K562 treated with DMSO at 1 percent for 12 hours (cell line): ENCODE results near the gene PSTK. TPM values are rescaled to one million over a fixed set of nuclear protein-coding genes. Genes with fewer than 3 reads are reported as not detected.

Experiments used
- total RNA-seq: library from RNA; unstranded; fragments of 300-600 nt; gene quantifications from 2 replicates; pipeline ENCODE4 v1.2.3, GENCODE V29; 2022; ENCODE audit not compliant: insufficient read depth

Gene PSTK, protein sequence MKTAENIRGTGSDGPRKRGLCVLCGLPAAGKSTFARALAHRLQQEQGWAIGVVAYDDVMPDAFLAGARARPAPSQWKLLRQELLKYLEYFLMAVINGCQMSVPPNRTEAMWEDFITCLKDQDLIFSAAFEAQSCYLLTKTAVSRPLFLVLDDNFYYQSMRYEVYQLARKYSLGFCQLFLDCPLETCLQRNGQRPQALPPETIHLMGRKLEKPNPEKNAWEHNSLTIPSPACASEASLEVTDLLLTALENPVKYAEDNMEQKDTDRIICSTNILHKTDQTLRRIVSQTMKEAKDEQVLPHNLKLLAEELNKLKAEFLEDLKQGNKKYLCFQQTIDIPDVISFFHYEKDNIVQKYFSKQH
- 8.7 and 9.7 TPM in 2 replicates for total RNA-seq

DNA sequence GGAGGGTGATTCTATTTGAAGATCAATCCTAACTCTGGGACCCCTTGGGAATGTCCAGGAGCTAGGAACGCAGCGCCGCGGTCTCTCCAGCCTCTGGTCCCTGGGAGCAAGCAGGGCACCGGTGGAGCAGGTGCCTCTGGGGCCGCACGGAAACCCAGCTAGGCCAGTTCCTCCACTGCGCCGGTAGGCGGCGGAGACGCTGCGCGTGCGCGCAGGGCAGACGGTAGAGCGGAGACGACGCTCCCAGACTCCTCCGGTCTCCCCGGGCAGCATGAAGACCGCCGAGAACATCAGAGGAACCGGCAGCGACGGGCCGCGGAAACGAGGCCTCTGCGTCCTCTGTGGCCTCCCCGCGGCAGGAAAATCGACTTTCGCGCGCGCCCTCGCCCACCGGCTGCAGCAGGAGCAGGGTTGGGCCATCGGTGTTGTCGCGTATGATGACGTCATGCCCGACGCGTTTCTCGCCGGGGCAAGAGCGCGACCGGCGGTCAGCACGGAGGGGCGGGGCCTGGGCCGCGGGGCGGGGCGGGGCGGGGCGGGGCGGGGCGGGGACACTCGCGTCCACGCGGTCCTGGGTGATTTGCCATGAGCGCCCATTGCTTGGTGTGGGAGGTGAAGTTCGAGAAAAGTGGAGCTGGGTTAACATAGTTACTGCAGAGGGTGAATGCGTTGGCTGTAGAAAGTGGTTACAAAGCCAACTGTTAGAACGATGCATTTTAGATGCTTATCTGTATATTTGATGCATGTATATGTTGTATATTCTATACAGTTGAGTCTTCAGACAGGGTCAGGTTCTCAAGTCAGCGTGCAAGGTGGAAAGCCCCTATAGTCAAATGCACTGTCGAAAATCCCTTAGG, at the start of gene PSTK:
TSS of gene PSTK (plus strand) at position 193 of the 857 bp plus-strand sequence. CDS start at position 272, 79 bp downstream.

DNA sequence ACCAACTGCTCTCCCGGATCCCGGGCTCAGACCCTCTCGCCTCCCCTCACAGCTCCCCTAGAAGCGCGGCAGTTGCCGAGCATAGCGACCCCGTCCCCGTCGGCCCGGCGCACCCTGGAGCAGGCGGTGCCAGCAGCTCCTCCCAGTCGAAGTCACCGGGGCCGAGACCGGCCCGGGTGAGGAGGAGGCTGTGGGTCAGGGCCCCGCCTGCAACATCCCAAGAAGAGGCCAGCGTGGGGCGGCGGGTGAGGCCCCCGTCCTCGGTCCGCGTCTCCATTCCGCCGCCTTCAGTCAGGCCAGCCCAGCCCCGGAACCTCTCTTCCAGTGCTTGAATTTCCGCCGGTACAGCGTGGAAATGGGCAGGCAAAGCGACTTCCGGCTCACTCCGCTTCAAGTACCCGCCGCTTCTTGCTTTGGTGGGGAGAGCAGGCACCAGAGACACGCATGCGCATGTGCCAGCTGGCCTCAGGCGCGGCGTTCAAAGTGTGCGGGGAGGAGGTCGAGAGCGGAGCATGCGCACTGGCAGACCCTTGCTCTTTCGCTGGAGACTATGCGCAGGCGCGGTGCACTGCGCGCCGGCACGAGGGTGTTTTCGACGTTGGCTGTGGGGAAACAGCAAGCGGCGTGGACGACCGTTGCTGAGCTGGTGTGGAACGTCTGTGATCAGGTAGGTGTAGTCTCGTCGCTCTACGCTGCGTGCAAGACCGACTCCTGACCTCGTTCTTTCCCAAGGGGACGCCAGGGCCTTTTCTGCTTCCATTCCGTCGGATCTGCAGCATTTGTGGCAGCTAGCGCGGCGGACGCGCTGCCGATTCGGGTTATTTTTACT, 26.1 kb upstream of the PSTK start, which contains the start of gene C10orf88:
TSS of gene C10orf88 (minus strand) at position 326 of the 829 bp plus-strand sequence. CDS start at position 277, 49 bp downstream.

GRCh38 chr10:123008355-123009104, 28.3 kb downstream of the PSTK start, which contains the start of the genes ACADSB and IKZF5:
ACADSB (plus strand) TSS chr10:123009006; CDS start chr10:123009030, 24 bp downstream.
IKZF5 (minus strand) TSS chr10:123008795; CDS start chr10:122998625, 10,170 bp downstream.

Other genes starting within 250 kb of the PSTK start
- 1.0 TPM in 1 of 2 replicates, not detected in the other for gene CUZD1, start 134.5 kb upstream of the PSTK start, total RNA-seq
- gene FAM24B, start 100.8 kb upstream of the PSTK start, total RNA-seq, result 8.0 and 11.3 TPM in 2 replicates
- gene FAM24A, start 69.8 kb upstream of the PSTK start, total RNA-seq, result not detected in 2 replicates
- 2.2 and 5.1 TPM in 2 replicates for gene C10orf88, start 26.2 kb upstream of the PSTK start, total RNA-seq
- gene IKZF5, start 28.4 kb downstream of the PSTK start, total RNA-seq, result 1.5 and 7.7 TPM in 2 replicates
- 0.92 and 4.5 TPM in 2 replicates for gene ACADSB, start 28.6 kb downstream of the PSTK start, total RNA-seq
- 15.6 and 34.9 TPM in 2 replicates for gene HMX3, start 155.6 kb downstream of the PSTK start, total RNA-seq
- gene HMX2, start 167.7 kb downstream of the PSTK start, total RNA-seq, result 1.4 and 2.5 TPM in 2 replicates
- gene BUB3, start 174.0 kb downstream of the PSTK start, total RNA-seq, result 129 and 179 TPM in 2 replicates